Measurements from ENCODE around the gene COL8A2. TPM values are rescaled to one million over a fixed set of nuclear protein-coding genes. Genes with fewer than 3 reads are reported as not detected.

The COL8A2 gene
- total RNA-seq, 4 donors from 2014 or later: 1.2 to 16.6 (median 5.8) TPM

DNA sequence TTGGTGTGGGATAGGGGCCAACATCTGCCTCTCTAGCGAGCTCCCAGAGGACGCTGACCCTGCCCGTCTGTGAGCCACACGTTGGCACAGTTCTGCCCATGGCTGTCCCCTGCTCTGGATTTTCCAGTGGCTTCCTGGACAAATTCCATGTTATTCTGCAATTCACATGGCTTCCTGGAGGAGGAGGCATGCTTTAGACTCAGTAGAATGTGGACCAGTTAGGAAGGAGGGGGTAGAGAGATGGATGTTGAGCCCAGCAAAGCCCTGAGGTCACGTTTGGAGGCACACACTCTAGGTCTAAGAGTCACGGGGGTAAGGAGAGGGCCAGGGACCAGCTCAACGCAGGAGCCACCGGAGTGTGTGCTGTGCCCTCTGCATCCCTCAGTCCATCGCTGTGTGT lies 12.2 kb downstream of the COL8A2 start:
- TF ChIP-seq POLR2A (IDR thresholded peaks at IDR 0.05): no peak
- TF ChIP-seq, protein P1, sequence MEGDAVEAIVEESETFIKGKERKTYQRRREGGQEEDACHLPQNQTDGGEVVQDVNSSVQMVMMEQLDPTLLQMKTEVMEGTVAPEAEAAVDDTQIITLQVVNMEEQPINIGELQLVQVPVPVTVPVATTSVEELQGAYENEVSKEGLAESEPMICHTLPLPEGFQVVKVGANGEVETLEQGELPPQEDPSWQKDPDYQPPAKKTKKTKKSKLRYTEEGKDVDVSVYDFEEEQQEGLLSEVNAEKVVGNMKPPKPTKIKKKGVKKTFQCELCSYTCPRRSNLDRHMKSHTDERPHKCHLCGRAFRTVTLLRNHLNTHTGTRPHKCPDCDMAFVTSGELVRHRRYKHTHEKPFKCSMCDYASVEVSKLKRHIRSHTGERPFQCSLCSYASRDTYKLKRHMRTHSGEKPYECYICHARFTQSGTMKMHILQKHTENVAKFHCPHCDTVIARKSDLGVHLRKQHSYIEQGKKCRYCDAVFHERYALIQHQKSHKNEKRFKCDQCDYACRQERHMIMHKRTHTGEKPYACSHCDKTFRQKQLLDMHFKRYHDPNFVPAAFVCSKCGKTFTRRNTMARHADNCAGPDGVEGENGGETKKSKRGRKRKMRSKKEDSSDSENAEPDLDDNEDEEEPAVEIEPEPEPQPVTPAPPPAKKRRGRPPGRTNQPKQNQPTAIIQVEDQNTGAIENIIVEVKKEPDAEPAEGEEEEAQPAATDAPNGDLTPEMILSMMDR (IDR thresholded peaks at IDR 0.05): no peak
- H3K27ac ChIP-seq: no peak overlapping the region
- H3K4me1 ChIP-seq: no peaks in the 10 kb centered on the region
- H3K27me3 ChIP-seq: no peaks in the 10 kb centered on the region
- H3K9me3 ChIP-seq: no peaks in the 10 kb centered on the region
- DNase-seq: no peak
- intact Hi-C loops (cut with DNase I; ENCODE audit: low total_unique reads): no loop called here
- H3K36me3 ChIP-seq: no peaks in the 10 kb centered on the region
- no peak overlapping the region for H3K4me3 ChIP-seq

DNA sequence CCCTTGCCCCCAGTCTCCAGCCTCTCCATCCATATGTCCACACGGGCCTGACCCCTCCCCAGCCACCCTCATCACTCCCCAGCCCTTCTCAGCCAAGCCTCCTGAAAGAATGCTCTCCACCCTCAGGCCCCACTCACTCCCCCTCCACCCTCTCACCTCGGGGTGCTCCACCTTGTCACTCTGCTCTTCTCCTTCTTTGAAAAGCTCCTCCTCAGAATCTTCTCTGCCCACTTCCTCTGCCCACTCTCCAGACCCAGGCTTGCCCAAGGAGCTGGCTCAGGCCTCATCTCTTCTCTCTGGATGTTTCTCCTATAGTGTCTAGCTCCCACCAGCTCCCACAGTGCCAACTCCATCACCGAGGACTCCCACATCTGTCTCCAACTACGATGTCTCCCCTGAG lies 13.9 kb downstream of the COL8A2 start:
- no peak overlapping the region for H3K27ac ChIP-seq
- H3K27me3 ChIP-seq: no peaks in the 10 kb centered on the region
- H3K36me3 ChIP-seq: no peaks in the 10 kb centered on the region
- no peak for DNase-seq
- no peaks in the 10 kb centered on the region for H3K9me3 ChIP-seq
- H3K4me1 ChIP-seq: no peaks in the 10 kb centered on the region
- no peak overlapping the region for H3K4me3 ChIP-seq
- intact Hi-C loops (cut with DNase I; ENCODE audit: low total_unique reads): no loop called here
- TF ChIP-seq, protein P1 (IDR thresholded peaks at IDR 0.05): no peak
- no peak for TF ChIP-seq POLR2A (IDR thresholded peaks at IDR 0.05)

DNA sequence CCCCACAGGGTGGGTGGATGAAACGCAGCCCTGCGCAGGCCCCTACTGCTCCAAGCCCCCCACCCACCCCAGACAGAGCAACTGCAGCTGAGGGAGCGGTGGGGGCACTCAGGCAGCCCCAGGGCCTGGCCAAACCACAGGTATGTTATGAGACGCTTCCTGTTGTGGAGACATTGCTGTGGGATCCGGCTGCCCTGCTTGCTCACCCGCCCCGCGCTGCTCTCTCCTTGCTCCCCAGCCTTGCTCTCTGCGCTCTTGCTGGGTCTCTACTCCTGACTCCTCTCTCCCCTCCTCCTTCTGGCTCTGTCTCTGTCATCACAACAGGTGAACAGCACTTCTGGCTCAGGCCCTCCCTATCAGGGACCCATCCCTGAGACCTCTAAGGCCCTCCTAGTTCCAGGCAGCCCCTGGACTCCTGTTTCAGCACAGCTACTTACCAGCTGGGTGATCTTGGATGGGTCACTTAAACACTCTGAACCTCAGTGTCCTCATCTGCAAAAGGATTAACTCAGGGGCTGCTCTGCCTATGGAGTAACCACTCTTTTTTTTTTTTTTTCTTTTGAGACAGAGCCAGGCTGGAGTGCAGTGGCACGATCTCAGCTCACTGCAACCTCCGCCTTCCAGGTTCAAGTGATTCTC lies 15.9 kb downstream of the COL8A2 start:
- intact Hi-C loops (cut with DNase I; ENCODE audit: low total_unique reads): no loop called here
- H3K9me3 ChIP-seq: no peaks in the 10 kb centered on the region
- H3K27ac ChIP-seq: no peak overlapping the region
- DNase-seq: no peak
- no peaks in the 10 kb centered on the region for H3K36me3 ChIP-seq
- H3K27me3 ChIP-seq: no peaks in the 10 kb centered on the region
- H3K4me1 ChIP-seq: no peaks in the 10 kb centered on the region
- TF ChIP-seq, protein P1 (IDR thresholded peaks at IDR 0.05): no peak
- TF ChIP-seq POLR2A (IDR thresholded peaks at IDR 0.05): no peak
- no peak overlapping the region for H3K4me3 ChIP-seq

DNA sequence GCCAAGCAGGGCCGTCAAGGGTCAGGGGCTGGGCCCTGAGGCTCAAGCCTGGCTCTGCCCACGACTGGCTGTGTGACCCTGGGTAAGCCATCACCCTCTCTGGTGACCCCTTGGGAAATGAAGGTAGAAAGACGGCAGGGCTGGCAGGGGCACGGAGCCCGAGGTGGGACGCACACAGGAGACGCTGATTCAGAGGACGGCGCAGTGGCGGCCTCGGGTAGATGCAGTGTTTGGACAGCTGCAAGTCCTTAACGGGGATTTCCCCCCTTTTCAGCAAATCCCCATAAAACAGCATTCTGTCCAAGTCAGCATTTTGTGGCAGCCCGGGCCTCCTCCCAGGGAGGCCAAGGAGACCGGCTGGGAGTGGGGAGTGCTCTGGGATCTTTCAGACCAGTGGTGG lies 16.7 kb downstream of the COL8A2 start:
- H3K27ac ChIP-seq: no peak overlapping the region
- no peaks in the 10 kb centered on the region for H3K4me1 ChIP-seq
- no peak for TF ChIP-seq POLR2A (IDR thresholded peaks at IDR 0.05)
- TF ChIP-seq, protein P1 (IDR thresholded peaks at IDR 0.05): no peak
- no peak for DNase-seq
- H3K9me3 ChIP-seq: no peaks in the 10 kb centered on the region
- intact Hi-C loops (cut with DNase I; ENCODE audit: low total_unique reads): no loop called here
- no peaks in the 10 kb centered on the region for H3K27me3 ChIP-seq
- H3K36me3 ChIP-seq: no peaks in the 10 kb centered on the region
- no peak overlapping the region for H3K4me3 ChIP-seq

DNA sequence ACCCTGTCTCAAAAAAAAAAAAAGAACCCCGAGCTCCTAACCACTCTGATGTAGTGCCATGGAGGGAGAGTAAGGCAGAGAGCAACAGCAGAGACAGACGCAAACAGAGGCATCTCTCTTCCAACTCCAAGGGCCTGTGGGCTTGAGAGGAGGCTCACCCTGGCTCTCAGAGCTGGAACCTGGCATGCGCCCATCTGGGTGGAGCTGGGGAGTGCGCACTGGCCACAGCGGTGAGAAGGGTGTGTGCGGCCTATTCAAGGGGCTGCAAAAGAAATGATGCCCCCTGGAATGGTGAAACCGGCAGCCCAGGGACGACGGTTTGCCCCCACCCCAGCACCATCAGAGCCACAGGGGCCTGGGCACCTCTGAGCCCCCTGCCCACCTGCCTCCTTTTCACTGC lies 17.6 kb downstream of the COL8A2 start:
- Histone ChIP-seq H3K4me1 (no peaks in the 10 kb centered on the region), H3K9me3 (no peaks in the 10 kb centered on the region), H3K36me3 (no peaks in the 10 kb centered on the region), H3K27ac (no peak overlapping the region), H3K27me3 (no peaks in the 10 kb centered on the region), H3K4me3 (no peak overlapping the region)
- intact Hi-C loops (cut with DNase I; ENCODE audit: low total_unique reads): no loop called here
- TF ChIP-seq, protein P1 (IDR thresholded peaks at IDR 0.05): no peak
- TF ChIP-seq POLR2A (IDR thresholded peaks at IDR 0.05): no peak
- no peak for DNase-seq

All from uterus (tissue), 4 donors.